ENCODE measurements around the gene TGFBRAP1.

DNA sequence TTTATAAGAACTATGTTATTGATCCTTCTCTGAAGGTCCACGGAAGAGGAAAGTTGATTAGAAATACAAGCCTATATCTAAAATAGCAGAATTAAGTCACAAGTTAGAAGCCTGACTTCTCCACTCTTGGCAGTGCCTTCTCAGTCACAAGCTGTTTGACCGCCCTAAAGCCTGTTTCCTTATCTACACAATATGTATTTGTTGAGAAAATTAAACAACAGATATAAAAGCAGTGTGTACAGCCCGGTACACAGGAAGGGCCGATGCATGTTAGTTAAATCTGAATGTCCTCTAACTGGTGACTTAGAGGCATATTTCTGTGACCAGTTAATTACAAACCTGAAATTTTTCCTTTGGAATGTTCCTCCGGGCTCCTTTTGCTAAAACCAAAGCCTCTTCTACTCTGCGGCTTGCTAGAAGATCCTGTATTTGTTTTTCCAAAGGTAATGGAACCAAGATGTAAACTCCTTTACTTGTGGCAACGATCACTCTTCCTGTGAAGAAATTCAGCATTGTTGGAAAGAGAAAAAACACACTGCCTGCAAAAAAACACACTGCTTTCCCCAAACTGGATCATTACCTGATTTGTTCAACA, 33.4 kb downstream of the TGFBRAP1 start:
- TF ChIP-seq POLR2A (IDR thresholded peaks at IDR 0.05): no peak
- TF ChIP-seq, protein P1, sequence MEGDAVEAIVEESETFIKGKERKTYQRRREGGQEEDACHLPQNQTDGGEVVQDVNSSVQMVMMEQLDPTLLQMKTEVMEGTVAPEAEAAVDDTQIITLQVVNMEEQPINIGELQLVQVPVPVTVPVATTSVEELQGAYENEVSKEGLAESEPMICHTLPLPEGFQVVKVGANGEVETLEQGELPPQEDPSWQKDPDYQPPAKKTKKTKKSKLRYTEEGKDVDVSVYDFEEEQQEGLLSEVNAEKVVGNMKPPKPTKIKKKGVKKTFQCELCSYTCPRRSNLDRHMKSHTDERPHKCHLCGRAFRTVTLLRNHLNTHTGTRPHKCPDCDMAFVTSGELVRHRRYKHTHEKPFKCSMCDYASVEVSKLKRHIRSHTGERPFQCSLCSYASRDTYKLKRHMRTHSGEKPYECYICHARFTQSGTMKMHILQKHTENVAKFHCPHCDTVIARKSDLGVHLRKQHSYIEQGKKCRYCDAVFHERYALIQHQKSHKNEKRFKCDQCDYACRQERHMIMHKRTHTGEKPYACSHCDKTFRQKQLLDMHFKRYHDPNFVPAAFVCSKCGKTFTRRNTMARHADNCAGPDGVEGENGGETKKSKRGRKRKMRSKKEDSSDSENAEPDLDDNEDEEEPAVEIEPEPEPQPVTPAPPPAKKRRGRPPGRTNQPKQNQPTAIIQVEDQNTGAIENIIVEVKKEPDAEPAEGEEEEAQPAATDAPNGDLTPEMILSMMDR (IDR thresholded peaks at IDR 0.05): no peak
